ENCODE results near the gene TAF7. TPM values are rescaled to one million over a fixed set of nuclear protein-coding genes. Genes with fewer than 3 reads are reported as not detected.

The TAF7 gene
- total and polyA plus RNA-seq, 9 of the 15 experiments (the other 6 are each of a cell fraction or from before 2014, with no cell fraction given) = 51.6 to 116 (median 73.3) TPM

- TF ChIP-seq HNRNPLL (IDR thresholded peaks at IDR 0.05; ENCODE audit: low read depth, low read length, poor library complexity, severe bottlenecking) = peak; percentile 93
- TF ChIP-seq PHF8 (IDR thresholded peaks at IDR 0.05; ENCODE audit: borderline replicate concordance, low read length) = peak; percentile 21; the same call in 1 of the 2 replicates
- no peak for TF ChIP-seq ZNF143 (CRISPR knock-in tag; IDR thresholded peaks at IDR 0.05)
- peak; percentile 90 for TF ChIP-seq ZNF239 (CRISPR knock-in tag; IDR thresholded peaks at IDR 0.05)
- no peak for TF ChIP-seq TFAP4 (CRISPR knock-in tag; IDR thresholded peaks at IDR 0.05; ENCODE audit: borderline replicate concordance)
- no peak for TF ChIP-seq NFYB (IDR thresholded peaks at IDR 0.05; ENCODE audit: extremely low read depth, insufficient read length)
These were observed 5.7 kb upstream of the TAF7 start (continued) for GRCh38 chr5:141326088-141326854.

GRCh38 chr5:141322261-141322660 is 1.7 kb upstream of the TAF7 start:
- Histone ChIP-seq H3K9ac (ENCODE audit: insufficient read depth in 1 of 2, low read depth in 2 of 2, low read length in 2 of 2) (no peak overlapping the region), H3K4me2 (ENCODE audit: insufficient read depth, low read length) (no peak overlapping the region), H3K36me3 (ENCODE audit: control insufficient read depth, insufficient read depth, low read length) (peaks cover 23% of the 10 kb centered on the region), H3K79me2 (ENCODE audit: control insufficient read depth, insufficient read depth, low read length) (peaks cover 29% of the 10 kb centered on the region), H2AFZ (ENCODE audit: low read depth, low read length) (no peak overlapping the region), H3K4me1 (replicated peaks in 1 of 2; ENCODE audit: control insufficient read depth in 2 of 2, insufficient read depth in 2 of 2, low read length in 2 of 2) (peaks cover 0 to 9% of the 10 kb centered on the region in 2 experiments; a peak in 1 of 5 replicates), H3K27me3 (ENCODE audit: control insufficient read depth in 2 of 2, insufficient read depth in 2 of 2, low read length in 2 of 2) (no peaks in the 10 kb centered on the region; a peak in 1 of 5 replicates), H3K9me3 (replicated peaks; ENCODE audit: control insufficient read depth, insufficient read depth, low read depth, low read length) (peaks cover 22% of the 10 kb centered on the region), H4K20me1 (replicated peaks; ENCODE audit: control insufficient read depth, insufficient read depth, low read length) (no peaks in the 10 kb centered on the region), H3K4me3 (no peak overlapping the region), H3K9me1 (ENCODE audit: control insufficient read depth, insufficient read depth, low read length) (no peaks in the 10 kb centered on the region), H3K27ac (ENCODE audit: extremely low read depth, low read depth, low read length) (no peak overlapping the region)
- intact Hi-C loops (cut with micrococcal nuclease) = loop anchor here (10.0 kb wide), 1 partner anchor 107 kb away; the partner anchor contains the start of gene PCDHB13
- FAIRE-seq (no peak), ATAC-seq (no peak), DNase-seq (ENCODE audit: extremely low read depth in 1 of 4, low spot score in 3 of 4) (no peak)
- CTCF ChIA-PET (ENCODE audit: low intra/inter-chr PET ratio) = interaction anchor here (0.6 kb wide), 1 partner anchor 316 kb away, joined by 3 read pairs; no protein-coding TSS in a partner anchor
- WGBS (ENCODE audit: insufficient coverage, low coverage, missing lambda C conversion rate) = 72% methylated on average over 3 of the region's 3 CpGs
- BruUV-seq (replicated peaks) = no TSS peak
- POLR2A ChIA-PET = no interaction called here
- in situ Hi-C loops (cut with MboI) = no loop called here
- TF ChIP-seq IRF9 (tag; IDR thresholded peaks at IDR 0.05) (no peak), TRIM25 (IDR thresholded peaks at IDR 0.05; ENCODE audit: borderline replicate concordance) (no peak), TEAD4 (IDR thresholded peaks at IDR 0.05; ENCODE audit: low read length) (no peak), TEAD4 (CRISPR knock-in tag; IDR thresholded peaks at IDR 0.05; ENCODE audit: borderline replicate concordance) (no peak), FOXA1 (IDR thresholded peaks at IDR 0.05; ENCODE audit: borderline replicate concordance) (no peak), PHF20 (IDR thresholded peaks at IDR 0.05; ENCODE audit: partially characterized antibody) (no peak), DDX20 (tag; IDR thresholded peaks at IDR 0.05; ENCODE audit: low read depth) (no peak), THAP7 (CRISPR knock-in tag; IDR thresholded peaks at IDR 0.05) (no peak), HDGF (IDR thresholded peaks at IDR 0.05) (no peak), NFATC3 (IDR thresholded peaks at IDR 0.05) (no peak)
